ENCODE results near the gene LETMD1.

GRCh38 chr12:51017452-51017851, 30.7 kb upstream of the LETMD1 start:
- TF ChIP-seq GATA2 (IDR thresholded peaks at IDR 0.05; ENCODE audit: low read depth, low read length) (no peak), GATA3 (IDR thresholded peaks at IDR 0.05; ENCODE audit: low read depth, low read length) (no peak)

Measured in SH-SY5Y (cell line).